Sigmoid colon (tissue), 4 donors: Measurements from ENCODE around the gene KRTAP10-6.

Experiments
- POLR2A ChIP-seq, 2 donors: fragments of 450-650 bp; IDR thresholded peaks; one replicate each; pipeline ENCODE4 v1.6.1; 2016; ENCODE audit warnings: antibody characterized with exemption in 2 of 2, mild to moderate bottlenecking in 2 of 2, moderate library complexity in 2 of 2
- POLR2AphosphoS5 ChIP-seq, 4 donors: sonication (generic); formaldehyde crosslinking; IDR thresholded peaks; one replicate each; pipeline ENCODE4 v1.6.1; 2017; ENCODE audit warnings: antibody characterized with exemption in 4 of 4
- TF ChIP-seq, protein P1 (sequence below), 4 experiments: fragments of 450-650 bp in 3 of 4; fragments of 200-600 bp in 1 of 4; IDR thresholded peaks; one replicate each; pipeline ENCODE4 v1.5.1; 2016 to 2019; ENCODE audit warnings: antibody characterized with exemption in 4 of 4, mild to moderate bottlenecking in 3 of 4, moderate library complexity in 2 of 4

DNA sequence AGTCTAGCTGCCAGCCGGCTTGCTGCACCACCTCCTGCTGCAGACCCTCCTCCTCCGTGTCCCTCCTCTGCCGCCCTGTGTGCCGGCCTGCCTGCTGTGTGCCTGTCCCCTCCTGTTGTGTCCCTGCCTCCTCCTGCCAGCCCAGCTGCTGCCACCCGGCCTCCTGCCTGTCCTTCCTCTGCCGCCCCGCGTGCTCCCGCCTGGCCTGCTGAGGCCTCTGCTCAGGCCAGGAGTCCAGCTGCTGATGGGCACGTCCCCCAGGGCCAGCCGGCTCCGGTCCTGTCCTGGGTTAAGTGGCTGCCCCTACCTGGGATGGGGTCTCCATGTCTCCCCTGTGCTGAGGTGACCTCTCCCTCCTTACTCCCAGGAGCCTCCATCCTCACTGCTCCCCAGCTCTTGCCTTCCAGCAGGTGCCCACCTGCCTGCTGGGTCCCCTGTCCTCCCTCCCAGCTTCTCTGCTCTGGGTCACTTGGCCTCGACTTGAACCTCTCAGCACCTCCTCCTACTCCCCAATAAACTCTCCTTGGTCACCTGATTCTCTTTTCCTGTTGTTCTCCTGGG lies 20.4 kb upstream of the KRTAP10-6 start:
- TF ChIP-seq, protein P1, sequence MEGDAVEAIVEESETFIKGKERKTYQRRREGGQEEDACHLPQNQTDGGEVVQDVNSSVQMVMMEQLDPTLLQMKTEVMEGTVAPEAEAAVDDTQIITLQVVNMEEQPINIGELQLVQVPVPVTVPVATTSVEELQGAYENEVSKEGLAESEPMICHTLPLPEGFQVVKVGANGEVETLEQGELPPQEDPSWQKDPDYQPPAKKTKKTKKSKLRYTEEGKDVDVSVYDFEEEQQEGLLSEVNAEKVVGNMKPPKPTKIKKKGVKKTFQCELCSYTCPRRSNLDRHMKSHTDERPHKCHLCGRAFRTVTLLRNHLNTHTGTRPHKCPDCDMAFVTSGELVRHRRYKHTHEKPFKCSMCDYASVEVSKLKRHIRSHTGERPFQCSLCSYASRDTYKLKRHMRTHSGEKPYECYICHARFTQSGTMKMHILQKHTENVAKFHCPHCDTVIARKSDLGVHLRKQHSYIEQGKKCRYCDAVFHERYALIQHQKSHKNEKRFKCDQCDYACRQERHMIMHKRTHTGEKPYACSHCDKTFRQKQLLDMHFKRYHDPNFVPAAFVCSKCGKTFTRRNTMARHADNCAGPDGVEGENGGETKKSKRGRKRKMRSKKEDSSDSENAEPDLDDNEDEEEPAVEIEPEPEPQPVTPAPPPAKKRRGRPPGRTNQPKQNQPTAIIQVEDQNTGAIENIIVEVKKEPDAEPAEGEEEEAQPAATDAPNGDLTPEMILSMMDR (IDR thresholded peaks at IDR 0.05), result no peak
- TF ChIP-seq POLR2AphosphoS5 (IDR thresholded peaks at IDR 0.05), result no peak
- no peak for TF ChIP-seq POLR2A (IDR thresholded peaks at IDR 0.05)
